Ramos (cell line): ENCODE results near the gene ERRFI1.

Experiments used
- in situ Hi-C: fragments of 300-500 bp; cut with MboI; formaldehyde crosslinking; loops from one replicate; pipeline ENCODE4 v1.14.3; 2022; ENCODE audit warnings: low sequenced_read_pairs; ENCODE audit not compliant: unreplicated experiment

The ERRFI1 gene

DNA sequence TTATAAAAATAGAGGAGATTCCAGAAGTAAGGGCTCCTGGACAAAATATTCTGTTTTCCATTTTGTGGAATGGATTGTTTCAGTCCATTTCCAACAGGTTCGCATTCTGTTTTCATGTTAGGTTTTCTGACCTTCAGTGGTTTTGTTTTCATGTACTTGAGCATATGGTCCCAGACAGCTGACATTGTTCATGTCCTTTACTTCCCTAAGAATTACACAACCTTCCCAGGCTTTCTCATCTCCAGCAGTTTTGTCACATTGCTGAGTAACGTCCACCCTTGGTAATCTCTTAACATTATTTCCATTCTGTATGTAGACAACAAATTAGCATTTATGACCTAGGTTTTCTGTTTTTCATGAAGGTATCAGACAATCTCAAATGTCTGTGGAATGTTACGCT, 21.0 kb upstream of the ERRFI1 start:
- in situ Hi-C loops: no loop called here

DNA sequence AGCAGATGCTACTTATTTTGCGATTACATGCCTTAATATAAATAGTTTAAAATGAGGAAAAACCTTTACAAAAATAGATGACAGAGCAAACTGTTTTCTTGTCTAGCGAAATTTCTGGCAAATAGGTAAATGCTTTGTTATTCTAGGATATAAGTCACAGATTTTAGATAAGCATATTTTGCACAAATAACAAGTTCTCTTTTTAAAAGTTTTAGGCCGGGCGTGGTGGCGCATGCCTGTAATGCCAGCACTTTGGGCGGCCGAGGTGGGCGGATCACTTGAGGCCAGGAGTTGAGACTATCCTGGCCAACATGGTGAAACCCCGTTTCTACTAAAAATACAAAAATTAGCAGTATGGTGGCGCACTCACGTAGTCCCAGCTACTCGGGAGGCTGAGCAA, 20.3 kb upstream of the ERRFI1 start:
- in situ Hi-C loops: no loop called here

DNA sequence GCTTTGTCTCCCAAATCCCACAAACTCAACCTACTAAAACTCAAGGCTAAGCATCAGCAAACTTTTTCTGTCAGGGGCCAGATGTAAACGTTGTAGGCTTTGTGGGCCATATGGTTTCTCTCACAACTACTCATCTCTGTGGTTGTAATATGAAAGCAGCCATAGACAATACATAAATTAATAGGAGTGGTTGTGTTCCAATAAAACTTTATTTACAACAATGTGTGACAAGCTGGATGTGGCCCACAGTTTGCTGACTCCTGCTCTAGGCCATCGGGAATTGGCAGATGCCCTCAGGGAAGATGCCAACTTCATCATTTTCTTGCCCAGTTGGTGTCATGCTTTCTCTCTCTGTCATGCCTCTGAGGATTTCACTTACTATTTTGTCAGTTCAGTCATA, 17.5 kb upstream of the ERRFI1 start:
- in situ Hi-C loops: no loop called here

DNA sequence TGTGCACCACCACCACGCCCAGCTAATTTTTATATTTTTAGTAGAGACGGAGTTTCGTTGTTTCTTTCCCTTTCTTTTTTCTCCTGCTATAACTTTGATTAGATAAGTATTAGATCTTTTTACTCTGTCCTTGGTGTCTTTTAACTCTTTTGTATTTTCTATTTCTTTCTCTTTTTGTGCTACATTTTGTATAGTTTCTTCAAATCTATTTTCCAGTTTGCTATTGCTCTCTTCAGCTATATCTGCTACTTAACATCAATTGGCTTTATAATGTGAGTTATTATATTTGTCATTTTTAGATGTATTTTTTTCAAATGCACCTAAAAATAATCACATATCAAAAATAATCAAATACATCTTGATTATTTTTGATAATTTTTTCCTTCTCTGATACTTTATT, 16.0 kb upstream of the ERRFI1 start:
- in situ Hi-C loops: no loop called here

DNA sequence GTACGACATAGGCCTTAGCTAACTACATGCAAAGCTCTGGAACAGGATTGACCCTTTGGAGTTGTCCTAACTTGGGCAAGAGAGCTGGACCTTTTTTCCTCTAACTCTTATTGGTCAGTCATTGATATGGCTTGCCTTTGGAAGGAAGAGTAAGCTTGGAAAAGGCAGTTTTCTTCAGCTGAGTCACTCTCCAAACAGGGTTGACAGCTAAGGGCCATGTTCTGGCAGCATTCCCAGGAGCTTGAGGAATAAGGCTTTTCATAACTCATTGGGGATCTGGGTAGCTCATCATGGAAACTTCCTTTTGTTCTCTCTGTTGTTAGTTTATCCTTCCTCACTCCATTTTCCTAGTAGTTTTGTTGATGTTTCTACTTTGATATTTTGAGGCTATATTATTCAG, 14.5 kb upstream of the ERRFI1 start:
- in situ Hi-C loops: no loop called here

DNA sequence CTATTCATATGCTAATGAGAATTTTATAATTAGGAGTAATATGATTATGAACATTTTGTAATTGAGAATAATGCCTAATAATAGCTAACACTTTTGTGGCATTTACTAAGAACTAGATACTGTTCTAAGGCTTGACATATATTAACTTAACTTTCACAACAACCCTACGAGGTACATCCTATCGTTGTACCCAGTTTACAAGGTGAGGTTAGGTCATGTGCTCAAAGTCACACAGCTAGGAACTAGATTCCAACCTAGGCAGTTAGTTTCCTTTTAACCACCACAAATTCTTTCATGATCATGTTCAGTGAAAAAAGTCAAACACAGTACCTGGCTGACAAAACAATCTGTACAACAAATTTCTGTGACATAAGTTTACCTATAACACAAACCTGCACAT, 13.0 kb upstream of the ERRFI1 start:
- in situ Hi-C loops: loop anchor here (10.0 kb wide), 1 partner anchor 306 kb away; no protein-coding TSS in a partner anchor

DNA sequence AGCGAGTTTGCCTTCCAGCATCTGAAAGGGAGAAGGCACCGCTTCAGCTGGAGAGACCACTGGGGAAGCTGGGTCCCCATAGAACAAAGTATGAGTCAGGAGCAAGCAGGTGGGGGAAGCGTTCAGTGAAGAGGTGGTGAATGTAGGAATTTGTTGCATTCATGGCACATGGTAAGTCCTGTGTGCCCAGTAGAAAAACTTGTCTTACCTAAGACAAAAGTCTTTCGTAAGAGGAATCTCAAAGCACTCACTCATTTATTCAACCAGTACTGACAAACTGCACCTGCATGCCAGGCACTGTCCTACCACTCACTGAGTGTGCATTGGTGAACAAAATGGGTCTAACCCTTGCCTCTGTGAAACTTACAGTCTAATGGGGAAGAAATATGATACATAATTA, 9.2 kb upstream of the ERRFI1 start:
- in situ Hi-C loops: loop anchor here (10.0 kb wide), 1 partner anchor 310 kb away; no protein-coding TSS in a partner anchor

DNA sequence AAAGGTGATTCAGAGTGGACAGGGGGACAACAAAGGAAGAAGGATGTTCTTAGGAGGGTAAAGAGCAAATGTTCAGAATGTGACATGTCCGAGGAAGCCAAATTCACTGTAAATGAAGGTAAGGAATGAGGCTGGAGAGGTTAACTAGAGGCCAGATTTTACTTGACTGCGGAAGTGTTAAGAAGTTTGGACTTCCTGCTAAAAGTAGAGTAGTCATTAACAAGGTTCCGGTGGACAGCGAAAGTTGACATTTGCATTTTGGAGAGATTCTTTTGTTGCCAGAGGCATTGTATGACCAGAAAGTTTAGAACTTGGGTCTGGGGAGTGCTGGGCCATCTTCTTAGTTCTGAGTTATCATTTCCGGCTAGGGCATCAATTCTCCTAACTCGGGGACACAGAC, 7.2 kb upstream of the ERRFI1 start:
- in situ Hi-C loops: loop anchor here (10.0 kb wide), 1 partner anchor 311 kb away; no protein-coding TSS in a partner anchor

DNA sequence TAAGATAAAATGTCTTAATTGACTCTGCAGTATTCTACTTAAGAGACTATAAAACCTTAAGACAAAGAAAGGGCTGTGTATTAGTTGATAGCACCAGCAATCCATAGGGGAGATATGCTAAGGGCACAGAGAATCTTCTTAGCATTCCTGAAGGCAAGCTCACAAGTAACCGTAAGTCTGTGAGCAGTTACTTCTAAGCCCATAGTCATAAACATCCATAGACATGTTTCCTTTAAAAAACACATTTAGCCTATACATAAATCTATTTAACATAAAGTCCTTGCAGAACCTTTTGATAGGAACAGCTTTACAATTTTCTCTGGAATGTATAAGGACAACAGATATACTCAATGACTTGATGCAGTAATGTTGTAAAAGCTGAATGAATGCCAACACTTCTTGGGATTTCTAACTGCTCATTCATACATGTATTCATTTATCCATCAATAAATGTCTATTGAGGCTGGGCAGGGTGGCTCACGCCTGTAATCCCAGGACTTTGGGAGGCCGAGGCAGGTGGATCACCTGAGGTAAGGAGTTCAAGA, 6.3 kb upstream of the ERRFI1 start:
- in situ Hi-C loops: loop anchor here (10.0 kb wide), 1 partner anchor 312 kb away; no protein-coding TSS in a partner anchor

DNA sequence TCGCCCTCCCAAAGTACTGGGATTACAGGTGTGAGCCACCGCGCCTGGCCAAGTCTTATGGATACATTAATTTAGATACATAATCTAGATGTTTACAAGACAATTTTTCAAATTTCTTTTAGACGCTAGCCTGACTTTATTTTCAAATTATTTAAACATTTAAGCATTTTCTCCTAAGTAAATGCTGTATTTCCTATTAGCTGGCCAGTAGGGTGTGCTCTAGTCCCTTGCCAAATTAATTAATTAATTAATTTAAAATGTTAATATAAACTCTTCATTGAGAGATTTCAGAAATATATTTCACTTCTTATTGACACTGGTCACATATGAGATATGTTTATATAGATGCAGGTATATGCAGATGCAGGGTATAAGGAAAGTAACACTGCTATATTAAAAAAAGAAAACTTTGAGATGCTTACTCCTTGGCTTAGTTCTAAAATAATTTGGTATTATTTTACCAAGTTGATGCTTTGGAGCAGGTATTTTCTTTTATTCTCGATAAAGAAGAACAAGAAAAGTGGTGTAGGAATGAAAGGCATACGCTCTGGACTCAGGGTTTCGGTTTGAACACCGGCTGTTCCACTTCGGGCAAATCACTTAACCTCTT, 5.2 kb upstream of the ERRFI1 start:
- in situ Hi-C loops: loop anchor here (10.0 kb wide), 1 partner anchor 314 kb away; no protein-coding TSS in a partner anchor

DNA sequence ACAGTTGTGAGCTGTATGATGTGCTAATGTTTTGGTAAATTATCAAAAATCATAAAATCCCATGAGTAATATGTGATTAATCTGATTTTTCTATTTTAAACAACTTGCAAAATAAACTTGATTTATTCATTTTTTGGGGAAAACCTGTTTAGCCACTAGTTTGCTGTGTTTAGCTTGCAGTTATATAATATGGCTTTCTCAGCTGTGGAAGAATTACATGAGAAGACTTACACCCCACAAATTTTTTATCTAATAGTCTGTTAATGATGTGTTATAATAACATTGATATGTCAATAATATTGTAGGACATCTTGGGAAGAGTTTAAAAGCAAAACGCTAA, 2.4 kb upstream of the ERRFI1 start:
- in situ Hi-C loops: no loop called here

DNA sequence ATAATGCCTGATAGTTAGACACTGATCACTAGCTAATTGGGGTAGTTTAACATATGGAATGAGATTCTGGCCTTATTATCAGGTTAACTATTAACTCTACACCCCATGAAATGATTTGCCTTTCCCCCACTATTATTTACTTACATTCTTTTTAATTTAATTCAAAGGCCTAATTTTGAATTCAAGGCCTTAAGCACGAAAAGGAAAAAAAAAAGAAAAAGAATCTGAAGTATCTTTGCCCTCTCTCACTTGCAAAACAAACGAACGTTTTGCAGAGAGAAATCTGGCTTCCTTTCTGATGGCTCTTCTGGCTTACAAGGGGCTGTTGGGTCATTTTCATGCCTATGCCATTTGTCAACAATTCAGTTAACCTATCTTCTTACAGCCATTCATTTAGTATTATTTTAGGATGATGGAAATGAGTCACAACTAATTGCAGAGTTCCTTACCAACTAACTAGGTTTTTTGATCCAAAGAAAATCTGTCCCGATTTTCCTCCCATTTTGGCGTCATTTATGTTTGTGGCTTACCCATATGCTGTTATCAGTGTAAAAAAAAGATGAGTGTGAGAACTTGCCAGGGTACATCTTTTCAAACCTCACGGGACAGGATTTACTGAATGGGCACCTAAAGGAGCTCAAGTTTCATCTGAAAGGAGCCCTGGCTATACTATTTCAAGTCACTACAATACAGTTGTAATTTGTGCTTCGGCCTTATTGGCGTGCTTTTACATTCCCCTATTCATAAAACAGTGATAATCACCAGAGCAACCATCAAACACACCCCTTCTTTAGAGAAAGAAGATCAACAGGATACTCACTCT, 1.9 kb upstream of the ERRFI1 start:
- in situ Hi-C loops: no loop called here

DNA sequence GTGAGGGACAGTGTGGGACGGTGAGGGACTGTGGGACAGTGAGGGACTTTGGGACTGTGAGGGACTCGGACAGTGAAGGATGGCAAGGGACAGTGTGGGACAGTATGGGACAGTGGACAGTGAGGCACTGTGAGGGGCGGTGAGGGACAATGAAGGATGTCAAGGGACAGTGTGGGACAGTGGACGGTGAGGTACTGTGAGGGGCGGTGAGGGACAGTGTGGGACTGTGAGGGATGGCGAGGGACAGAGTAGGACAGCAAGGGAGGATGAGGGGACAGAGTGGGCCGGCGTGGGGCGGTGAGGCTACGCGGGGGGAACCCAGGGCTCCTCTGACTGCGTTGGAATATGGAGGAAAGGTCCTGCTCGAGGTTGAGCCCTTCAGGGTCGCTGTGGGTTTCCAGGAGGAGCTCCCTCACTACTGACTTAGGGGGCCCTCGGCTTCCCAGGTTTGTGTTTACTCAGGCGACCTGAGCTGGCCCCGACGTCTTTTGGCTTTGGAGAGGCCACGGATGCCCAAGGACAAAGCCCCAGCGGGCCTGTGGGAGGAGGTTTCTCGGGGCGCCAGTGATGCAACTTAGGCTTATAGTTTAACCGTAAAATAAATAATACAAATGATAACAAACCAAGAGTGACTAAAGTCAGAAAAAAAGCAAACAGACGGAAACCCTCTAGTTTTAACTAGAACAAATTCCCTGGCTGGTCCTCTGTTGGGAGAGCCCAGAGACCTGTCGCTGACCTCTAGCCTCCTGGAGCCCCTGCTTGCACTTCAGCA, 1.1 kb upstream of the ERRFI1 start:
- in situ Hi-C loops: no loop called here

DNA sequence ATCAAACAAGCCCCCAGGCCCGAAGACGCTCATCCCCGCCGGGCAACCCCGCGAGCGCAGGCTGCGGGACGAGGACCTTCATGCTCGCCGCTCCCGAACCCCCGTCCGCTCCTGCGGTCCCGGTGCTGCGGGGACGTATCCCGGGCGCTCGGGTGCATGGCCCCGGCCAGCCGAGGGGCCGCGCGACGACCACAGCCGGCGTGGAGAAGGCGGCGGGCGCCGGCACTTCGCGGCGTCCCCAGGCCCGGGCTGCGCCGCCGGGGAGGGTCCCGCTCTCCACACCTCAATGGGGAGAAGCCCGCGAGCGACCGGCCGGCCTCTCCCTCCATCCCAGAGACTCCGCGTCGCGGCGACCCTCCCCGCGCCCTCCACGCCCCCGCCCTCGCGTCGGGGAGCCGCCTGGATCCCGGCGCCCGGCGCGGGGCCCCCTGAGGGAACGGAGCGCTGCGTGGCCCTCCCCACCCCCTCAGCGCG, 401 bp downstream of the ERRFI1 start:
- in situ Hi-C loops: no loop called here

DNA sequence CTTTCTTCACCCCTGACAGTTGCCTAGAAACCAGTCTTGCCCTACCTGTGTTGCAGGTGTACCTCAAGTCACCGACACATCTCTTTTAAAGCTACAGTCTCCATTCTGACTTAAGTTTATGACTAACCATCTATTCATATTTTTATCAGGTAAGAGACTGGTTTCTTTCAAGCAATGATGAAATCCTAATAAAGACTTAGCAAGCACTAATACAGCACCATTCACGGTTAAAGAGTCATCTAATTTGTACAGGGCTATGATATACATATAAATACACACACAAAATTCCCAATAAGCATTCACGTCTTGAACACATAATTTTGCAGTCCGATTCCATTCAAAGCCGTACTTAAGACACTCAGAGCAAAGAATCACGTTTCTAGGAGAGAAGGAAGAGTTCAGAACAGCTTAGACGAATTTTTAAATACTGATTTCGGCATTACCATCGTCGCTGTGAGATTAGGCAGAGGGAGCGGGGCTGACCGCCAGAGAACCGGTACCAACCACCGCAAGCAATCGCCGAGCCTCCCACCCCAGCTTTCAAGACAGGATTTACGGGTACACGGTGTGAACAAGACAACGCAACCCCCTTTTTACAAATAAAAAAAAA, 943 bp downstream of the ERRFI1 start:
- in situ Hi-C loops: no loop called here

DNA sequence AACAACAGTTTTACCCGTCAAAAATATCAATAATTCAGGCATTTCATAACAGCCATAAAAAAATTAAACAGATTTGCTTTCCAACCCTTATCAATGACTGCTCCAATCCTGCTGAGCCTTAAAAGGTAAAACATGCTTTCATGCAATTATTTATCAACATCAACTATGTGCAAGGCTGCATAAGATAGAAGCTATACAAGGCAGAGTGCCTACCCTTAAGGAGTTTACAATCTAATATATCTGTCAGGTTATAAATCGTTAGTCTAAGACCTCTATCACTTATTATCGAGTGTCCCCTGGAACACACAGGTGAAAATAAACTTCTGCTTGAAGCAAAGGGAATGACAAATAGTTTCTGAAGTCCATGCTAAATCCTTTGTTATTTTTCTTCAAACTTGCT, 1.8 kb downstream of the ERRFI1 start:
- in situ Hi-C loops: loop anchor here (25.0 kb wide), 2 partner anchors 538 to 813 kb away; no protein-coding TSS in a partner anchor

DNA sequence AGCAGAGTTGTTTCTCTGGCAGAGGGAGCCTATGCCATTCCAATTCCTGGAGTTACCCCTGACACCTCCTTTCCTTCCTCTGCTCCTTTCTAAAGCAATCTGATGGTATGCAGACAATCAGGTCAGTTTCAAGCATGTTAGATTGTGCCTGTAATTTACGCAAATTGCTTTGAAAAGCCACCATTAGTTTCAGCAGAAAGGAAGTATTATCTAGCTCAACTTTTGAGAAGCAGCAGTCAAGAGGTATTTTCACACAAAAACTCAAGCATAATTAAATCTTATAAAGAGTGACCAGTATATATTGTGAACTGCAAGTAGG, 2.2 kb downstream of the ERRFI1 start:
- in situ Hi-C loops: loop anchor here (25.0 kb wide), 2 partner anchors 538 to 813 kb away; no protein-coding TSS in a partner anchor

DNA sequence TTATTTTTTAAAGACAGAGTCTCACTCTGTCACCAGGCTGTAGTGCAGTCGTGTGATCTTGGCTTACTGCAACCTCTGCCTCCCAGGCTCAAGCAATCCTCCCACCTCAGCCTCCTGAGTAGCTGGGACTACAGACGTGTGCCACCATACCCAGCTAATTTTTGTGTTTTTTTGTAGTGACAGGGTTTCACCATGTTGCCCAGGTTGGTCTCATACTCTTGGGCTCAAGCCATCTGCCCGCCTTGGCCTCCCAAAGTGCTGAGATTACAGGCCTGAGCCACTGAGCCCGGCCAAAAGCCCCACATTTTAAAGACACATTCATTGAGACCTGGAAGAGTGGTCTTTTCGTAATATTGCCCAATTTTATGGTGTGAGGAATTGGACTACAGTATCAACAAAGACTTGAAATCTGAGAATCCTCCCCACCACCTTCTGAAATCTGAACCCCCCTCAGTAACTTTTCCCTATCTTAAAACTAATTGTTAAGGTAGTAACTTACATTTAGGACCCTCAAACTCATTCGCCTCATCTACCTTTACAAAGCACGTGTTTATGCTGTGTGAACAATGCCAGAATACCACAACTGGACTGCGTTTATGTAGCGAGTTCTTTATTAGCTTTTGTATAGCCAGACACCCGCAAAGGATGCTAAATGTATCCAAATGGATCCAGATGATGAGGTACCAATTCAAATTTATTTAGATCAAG, 2.7 kb downstream of the ERRFI1 start:
- in situ Hi-C loops: loop anchor here (25.0 kb wide), 2 partner anchors 539 to 814 kb away; no protein-coding TSS in a partner anchor
